Measurements from ENCODE around the gene CXCR6. TPM values are rescaled to one million over a fixed set of nuclear protein-coding genes. Genes with fewer than 3 reads are reported as not detected.

CXCR6 gene
- total and polyA plus RNA-seq, 2 of the 13 experiments (the other 11 are each of a cell fraction or from before 2014, with no cell fraction given): not detected

- TF ChIP-seq THAP9 (CRISPR knock-in tag; IDR thresholded peaks at IDR 0.05; ENCODE audit: borderline replicate concordance) (no peak), MIER2 (CRISPR knock-in tag; IDR thresholded peaks at IDR 0.05) (no peak), HNF4A (CRISPR knock-in tag; IDR thresholded peaks at IDR 0.05) (no peak), CREB1 (IDR thresholded peaks at IDR 0.05) (no peak), CREB1 (CRISPR knock-in tag; IDR thresholded peaks at IDR 0.05) (no peak), ZFP90 (CRISPR knock-in tag; IDR thresholded peaks at IDR 0.05; ENCODE audit: borderline replicate concordance) (no peak), ZNF674 (CRISPR knock-in tag; IDR thresholded peaks at IDR 0.05; ENCODE audit: low read depth) (no peak), SMYD3 (CRISPR knock-in tag; IDR thresholded peaks at IDR 0.05) (no peak), ZNF563 (CRISPR knock-in tag; IDR thresholded peaks at IDR 0.05) (no peak), HINFP (CRISPR knock-in tag; IDR thresholded peaks at IDR 0.05; ENCODE audit: low read depth) (no peak), CEBPZ (IDR thresholded peaks at IDR 0.05; ENCODE audit: low read length) (no peak)
Measured at GRCh38 chr3:45960289-45960688, 17.0 kb downstream of the CXCR6 start (continued).
